CD4-positive, alpha-beta T cell treated with Interleukin-2 at 100 ng/mL for 4 hours (primary cell): ENCODE results near the gene TSGA10IP.
A peak's percentile ranks its signal among the peaks of the same experiment; 100 is the strongest.

Experiments
- DNase-seq: peaks from one replicate; pipeline ENCODE4 v3.0.0-alpha.2; 2020; ENCODE audit warnings: low spot score

Gene TSGA10IP

DNA sequence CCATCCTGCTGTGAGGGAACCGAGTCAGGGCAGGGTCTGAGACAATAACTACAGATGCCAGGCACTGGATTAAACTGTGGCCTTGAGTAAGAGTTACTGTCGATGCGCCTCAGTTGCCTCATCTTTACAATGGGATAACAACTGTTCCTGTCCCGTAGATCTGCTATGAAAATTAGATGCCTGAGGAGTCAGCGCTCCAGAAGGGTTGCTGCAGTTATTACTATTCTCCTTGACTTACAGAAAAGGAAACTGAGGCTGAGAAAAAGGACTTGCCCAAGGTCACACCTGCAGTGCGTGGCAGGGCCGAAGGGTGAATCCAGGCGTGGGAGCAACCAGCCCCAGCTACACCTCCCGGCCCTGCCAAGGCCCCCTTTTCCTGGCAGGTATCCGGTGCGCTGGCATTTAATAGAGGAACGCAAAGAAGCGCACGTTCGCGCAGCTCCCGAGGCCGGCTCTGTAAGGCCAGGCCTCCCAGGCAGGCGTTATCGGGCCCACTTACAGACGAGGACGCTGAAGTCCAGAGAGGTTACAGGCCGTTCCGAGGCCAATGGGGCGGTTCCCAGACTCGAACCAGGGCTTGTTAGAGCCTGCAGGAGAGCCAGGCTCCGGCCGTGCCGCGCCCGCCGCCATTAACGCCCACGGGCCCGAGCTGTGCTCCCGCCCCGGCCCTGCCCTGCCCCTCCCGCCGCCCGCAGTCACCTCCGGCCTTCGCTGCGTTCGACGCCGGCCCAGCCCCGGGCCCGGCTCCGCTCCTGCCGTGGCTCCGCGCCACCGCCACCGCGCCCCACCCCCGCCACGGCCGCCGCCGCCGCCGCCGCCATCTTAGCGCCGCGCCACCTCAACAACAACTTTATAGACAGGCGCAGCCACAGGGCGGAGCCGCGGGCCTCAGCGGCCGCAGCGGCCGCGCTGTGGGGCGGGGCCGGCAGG lies 26.8 kb upstream of the TSGA10IP start, which contains the start of gene C11orf68:
Gene C11orf68, minus strand, starts transcription at position 852 of the 930 bp plus-strand sequence. Its CDS starts 31 bp downstream, at position 821.
- no peak for DNase-seq

DNA sequence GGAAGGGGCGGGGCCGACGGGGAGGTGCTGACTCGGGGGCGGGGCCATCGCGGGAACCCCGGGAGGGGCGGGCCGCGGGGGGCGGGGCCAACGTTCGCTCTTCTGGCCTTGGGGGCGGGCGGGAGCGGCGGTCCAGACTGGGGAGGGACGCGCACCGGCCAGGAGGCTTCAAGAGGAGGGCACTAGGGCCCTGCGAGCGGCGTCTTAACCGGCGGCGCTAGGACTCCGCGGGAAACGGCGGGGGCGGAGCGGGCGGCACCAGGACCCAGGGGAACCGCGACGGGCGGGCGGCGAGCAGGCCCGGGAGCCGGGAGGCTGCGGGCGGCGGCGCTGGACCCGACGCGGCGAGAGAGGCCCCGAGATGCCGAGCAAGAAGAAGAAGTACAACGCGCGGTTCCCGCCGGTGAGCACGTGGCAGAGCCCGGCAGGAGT lies 26.1 kb upstream of the TSGA10IP start, which contains the start of gene DRAP1:
Gene DRAP1, plus strand, starts transcription at position 286 of the 432 bp plus-strand sequence. Its CDS starts 76 bp downstream, at position 362.
- DNase-seq, result peak; percentile 98

DNA sequence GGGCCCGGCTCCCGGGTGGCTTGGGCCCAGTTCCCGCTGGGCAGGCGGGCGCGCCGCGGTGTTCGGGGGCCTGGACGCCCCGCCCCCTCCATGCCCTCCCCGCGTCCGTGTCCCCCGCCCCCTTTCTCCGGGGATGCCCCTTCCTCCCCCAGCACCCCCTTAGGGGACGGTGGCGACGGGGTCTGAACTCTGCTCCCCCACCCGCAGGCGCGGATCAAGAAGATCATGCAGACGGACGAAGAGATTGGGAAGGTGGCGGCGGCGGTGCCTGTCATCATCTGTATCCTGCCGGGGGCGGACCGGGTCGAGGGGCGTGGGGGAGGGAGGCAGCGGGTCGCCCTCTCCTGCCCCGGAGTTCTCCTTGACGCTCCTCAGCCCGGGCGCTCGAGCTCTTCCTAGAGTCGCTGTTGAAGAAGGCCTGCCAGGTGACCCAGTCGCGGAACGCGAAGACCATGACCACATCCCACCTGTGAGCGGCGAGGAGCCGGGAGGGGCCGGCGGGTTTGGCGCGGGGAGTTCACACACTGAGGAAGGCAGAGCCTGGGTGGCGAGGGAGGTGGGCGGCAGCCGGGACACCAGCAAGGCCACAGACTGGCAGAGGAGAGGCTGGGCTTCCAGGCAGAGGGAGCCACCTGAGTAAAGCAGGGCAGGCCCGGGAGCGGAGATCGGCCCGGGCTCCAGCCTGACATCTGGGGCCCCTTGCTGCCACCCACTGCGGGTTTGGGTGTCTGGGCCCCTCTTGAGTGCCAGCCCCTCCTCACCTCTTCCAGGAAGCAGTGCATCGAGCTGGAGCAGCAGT lies 25.5 kb upstream of the TSGA10IP start:
- DNase-seq, result peak; percentile 48

DNA sequence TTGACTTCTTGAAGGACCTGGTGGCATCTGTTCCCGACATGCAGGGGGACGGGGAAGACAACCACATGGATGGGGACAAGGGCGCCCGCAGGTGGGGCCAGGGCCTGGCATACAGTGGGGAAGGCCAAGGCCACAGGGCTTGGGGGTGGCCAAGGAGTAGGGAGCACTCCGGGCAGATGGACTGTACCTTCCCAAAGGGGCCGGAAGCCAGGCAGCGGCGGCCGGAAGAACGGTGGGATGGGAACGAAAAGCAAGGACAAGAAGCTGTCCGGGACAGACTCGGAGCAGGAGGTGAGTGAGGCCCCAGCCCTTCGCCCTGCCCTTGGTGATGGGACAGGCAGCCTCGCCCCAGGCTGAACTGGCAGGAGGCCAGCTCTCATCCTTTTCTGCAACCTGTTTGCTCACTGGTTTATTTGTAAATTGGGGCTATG lies 24.9 kb upstream of the TSGA10IP start:
- no peak for DNase-seq

DNA sequence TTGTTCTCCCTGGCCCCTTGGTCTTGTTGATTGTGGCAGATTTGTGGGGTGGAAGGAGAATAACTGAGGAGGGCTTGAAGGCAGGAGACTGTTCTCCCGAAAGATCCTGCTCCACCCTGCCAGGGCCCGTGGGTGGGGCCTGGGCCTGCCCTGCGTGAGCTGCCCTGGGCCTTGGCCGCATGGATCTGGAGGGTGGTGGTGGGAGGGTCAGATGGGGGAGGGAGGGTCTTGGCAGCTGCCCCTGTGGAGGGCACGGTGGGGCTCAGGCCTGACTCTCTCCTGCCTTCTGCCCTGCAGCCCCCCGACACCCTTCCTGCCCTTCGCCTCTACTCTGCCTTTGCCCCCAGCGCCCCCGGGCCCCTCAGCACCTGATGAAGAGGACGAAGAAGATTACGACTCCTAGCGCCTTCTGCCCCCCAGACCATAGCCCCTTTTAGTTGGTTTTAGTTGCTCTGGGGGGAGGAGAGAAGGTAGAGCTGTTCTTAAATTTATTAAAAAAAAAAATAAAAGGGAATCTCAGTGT lies 24.2 kb upstream of the TSGA10IP start:
- DNase-seq, result no peak

DNA sequence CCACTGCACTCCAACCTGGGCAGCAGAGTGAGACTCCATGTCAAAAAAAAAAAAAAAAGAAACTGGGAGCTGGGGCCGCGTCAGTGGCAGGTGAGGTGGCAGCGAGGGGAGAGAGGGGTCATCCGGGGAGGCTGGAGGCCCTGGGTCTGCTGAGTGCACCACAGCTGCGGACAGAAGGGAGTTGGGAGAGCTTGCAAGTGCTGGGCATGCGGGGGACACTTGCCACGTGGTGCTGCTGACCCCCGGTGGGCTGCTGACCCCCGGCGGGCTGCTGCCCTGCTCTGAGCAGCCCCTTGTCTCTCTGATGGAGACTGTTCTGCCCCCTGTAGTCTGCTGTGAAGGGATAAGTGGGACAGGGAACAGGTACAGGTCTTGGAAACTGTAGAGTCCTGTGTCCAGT lies 23.4 kb upstream of the TSGA10IP start:
- DNase-seq, result no peak

DNA sequence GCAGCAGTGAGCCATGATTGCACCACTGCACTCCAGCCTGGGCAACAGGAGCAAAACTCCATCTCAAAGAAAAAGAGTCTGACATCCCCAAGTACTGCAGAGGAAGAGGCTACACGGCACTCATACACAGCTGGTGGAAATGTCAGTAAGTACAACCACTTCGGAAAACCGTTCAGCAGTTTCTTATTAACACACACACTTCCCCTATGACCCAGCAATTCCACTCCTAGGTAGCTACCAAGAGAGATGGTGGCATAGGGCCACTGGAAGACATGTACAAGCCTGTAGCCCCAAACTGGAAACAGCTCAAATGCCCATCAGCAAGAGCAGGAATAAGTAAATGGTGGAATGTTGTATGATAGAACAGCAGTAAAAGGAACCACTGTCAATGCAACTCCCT lies 22.7 kb upstream of the TSGA10IP start:
- DNase-seq, result no peak

DNA sequence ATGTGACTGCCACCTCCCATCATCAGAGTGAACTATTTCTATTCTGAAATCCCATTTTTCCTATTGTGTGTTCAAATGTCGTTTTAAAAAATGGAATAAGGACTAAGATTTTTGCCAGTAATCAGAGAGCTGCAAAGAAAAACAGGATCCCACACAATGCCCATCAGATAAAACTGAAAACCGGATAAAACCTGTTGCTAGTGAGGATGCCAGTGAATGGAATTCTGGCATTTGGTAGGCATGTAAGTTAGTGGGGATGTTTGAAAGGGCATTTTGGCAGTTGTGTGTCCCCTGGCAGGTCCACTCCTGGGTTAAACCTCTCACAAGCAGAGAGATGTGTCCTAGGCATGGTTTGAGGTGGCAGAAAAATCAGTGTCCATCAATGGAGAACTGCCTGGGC lies 19.9 kb upstream of the TSGA10IP start:
- DNase-seq, result no peak

DNA sequence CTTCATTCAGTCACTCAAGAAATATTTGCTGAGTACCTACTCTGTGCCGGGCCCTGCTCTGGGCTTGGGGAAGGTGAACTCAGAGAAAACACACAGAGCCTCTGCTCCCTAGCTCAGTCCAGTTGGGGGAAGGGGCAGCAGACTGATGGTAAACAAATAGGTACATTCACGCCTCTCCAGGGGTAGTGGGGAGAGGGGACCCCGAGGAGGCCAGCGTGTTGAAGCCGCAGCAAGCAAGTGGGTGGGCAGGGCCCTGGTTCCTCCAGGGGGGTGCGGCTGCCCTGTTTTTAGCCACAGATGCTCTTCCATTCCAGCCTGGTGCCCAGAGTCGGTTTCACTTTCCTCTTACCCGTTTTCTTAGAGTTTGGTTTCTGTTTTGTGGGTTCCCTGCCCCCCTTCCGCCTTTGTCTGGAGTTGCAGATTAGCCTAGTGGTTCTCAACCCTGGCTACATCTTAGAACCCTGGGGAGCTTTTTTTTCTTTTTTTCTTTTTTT lies 17.3 kb upstream of the TSGA10IP start:
- DNase-seq, result peak; percentile 88

DNA sequence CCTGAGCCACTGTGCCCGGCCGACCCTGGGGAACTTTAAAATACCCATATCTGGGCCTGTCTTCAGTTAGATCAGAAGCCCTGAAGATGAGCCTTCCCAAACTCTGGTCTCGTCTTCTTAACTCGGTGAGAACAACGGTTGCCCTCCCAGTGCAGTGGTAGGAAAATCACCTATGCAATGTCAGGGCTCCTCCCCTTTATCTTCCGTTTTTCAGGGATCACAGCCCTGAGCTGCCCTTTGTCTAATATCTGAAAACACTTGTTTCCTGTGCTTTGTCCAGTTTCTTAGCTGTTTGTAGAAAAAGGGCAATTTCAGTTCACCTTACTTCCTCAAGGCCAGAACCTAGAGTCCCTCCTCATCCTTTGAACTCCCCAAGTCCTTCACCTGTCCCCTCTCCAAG lies 16.6 kb upstream of the TSGA10IP start:
- no peak for DNase-seq

DNA sequence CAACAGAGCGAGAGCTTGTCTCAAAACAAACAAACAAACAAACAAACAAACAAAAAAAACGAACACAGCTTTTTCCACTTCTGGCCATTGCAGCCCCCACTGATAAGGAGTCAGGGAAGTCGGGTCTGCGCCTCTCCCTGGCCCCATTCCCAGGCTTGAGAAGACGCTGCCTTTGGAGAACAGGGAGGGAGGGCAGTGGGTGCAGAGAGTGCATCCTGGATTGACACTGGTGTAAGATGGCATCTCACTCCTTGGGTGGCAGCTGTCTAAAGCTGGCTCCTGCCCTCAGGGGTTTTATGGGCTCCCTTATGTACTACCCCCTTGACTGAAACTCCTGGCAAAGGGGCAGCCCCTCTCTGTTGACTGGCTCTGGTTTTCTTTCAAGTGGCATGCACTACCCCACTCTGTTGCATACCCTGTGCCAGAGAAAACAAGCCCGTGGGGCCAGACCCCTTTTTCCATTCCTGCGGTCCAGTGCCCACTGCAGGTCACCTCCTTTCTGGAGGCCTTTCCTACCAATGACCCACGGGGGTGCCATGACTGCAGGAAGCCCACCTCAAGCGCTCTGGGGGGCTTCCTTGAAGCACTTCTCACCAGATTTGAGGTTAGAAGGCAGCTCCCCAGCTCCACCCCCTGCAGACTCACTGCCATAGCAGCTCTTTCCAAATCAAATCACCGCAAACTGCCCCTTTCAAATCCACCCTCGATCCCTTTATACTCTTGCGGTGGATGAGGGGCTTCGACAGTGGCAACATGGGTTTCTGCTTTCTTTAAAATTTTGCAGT lies 13.3 kb upstream of the TSGA10IP start:
- DNase-seq, result no peak

DNA sequence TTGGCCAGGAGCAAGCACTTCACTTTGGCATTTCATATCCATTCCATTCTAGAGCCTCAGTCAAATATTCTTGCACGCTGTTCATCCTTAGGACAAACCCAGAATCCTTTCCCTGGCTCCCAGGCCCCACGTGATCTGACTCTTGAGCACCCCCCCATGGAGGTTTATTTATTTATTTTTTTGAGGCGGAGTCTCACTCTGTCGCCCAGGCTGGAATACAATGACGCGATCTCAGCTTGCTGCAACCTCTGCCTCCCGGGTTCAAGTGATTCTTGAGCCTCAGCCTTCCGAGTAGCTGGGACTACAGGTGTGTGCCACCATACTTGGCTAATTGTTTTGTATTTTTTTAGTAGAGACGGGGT lies 12.7 kb upstream of the TSGA10IP start:
- DNase-seq, result no peak

DNA sequence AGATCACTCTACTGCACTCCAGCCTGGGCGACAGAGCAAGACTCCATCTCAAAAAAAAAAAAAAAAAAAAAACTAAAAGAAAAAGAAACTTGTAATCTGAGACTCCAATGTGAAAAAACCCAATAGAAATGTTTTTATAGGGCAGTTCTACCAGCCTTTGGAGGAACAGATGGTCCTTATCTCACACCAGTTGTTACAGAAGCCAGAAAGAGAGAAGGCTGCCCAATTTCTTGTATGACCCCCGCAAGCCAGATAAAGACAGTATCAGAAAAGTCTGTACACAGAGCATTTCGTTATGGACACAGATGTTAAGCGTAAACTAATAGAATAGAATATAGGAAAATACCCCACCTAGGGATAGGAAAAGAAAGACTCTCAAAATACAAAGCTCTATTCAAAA lies 11.3 kb upstream of the TSGA10IP start:
- no peak for DNase-seq

DNA sequence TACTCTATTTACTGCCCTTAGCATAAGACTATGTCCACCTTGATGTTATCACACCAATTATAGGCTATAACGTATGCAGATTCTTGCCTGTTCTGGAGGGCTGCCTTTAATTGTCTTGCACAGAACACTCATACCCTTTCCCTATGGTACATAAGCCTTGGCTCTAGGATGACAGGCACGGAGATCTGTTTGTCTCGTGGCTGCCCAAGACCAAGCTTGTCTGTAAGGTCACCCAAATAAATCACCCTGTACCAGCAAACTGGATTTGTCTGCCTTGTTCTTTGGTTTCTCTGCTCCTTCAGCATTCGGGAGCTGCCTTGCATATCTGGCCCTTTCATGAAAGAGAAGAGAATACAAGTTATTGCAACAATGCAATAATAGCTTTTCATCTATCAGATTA lies 7.5 kb upstream of the TSGA10IP start:
- no peak for DNase-seq

DNA sequence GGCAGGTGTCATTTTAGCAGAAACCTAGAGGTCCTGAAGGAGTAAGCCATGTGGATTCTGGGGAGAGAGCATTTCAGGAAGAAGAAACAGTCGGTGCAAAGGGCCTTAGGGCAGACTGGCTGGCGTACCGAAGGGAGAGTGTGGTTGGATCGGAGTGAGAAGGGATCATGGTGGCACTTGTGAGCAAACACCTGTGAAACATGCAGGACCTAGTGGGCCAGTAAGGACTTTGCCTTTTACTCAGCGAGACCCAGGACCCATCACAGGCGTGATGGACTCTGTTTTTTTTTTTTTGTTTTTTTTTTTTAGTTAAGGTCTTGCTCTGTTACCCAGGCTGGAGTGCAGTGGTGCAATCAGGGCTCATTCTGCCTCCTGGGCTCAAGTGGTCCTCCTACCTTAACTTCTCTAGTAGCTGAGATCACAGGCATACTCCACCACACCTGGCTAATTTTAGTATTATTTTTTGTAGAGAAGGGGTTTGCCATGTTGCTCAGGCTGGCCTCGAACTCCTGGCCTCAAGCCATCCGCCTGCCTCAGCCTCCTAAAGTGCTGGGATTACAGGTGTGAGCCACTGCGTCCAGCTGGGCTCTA lies 3.5 kb upstream of the TSGA10IP start:
- DNase-seq, result no peak

DNA sequence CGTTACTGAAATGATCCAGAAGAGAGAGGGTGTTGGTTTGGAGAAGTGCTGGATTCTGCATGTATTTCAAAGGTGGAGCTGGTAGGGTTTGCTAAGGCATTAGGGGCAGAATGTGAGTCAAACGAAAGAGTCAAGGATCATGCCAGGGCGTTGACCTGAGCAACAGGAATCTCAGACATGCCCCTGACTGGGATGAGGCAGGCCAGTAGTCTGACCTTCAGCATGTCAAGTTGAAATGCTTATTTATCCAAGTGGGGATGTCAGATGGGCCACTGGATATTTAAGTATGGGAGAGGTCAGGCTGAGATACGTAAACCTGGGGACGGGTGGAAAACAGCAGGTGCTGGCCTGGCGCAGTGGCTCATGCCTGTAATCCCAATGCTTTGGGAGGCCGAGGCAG lies 2.7 kb upstream of the TSGA10IP start:
- no peak for DNase-seq

DNA sequence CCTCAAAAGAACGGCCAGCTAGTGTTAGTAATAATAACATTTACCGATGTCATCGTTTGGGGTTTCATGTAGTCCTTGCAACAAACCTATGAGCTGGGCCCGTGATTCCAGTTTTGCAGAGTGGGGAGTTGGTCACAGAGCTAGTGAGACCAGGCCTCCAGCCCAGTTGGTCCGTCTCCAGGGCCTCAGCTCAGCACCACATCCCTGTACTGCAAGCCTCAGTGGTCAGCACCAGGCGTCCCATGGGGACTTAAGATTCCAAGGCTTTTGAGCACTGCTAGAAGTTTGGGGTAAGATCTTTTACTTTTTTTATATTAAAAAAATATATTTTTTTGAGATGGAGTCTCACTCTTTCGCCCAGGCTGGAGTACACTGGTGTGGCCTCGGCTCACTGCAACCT lies 1.1 kb upstream of the TSGA10IP start:
- DNase-seq, result no peak

DNA sequence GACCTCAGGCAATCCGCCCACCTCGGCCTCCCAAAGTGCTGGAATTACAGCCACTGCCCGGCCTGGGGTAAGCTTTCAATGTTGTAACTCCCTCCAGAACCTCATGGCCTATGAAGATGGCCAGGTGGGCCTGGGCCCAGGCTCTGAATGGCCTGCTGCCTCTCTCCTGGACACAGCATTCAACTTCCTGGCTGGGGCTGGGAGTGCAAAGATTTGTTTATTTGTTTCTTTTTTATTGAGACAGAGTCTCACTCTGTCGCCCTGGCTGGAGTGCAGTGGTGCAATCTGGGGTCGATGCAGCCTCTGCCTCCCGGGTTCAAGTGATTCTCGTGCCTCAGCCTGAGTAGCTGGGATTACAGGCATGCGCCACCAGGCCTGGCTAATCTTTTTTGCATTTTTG lies 513 bp upstream of the TSGA10IP start:
- DNase-seq, result no peak

DNA sequence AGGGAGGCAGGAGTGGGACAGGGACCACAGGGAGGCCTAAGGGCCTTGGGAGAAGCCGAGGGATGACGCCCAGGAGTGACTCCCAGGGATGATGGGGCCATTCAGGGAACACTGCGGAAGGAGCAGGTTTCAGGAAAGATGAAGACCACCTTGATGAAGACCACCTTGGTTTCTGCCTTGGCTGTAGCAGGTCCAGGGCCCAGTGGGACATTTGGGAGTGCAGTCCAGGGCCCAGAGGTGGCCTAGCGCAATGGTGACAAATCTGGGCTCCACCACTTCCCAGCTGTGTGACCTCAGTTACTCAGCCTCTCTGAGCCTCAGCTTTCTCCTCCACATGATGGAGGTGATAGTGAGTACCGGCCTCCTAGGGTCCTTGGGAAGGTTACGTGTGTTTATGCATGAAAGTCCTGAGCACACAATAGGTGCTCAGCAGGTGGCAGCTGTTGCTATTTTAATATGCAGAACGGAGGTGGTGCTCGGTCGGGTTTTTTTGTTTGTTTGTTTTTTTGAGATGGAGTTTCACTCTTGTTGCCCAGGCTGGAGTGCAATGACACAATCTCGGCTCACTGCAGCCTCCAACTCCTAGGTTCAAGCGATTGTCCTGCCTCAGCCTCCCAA lies 770 bp downstream of the TSGA10IP start:
- DNase-seq, result no peak

DNA sequence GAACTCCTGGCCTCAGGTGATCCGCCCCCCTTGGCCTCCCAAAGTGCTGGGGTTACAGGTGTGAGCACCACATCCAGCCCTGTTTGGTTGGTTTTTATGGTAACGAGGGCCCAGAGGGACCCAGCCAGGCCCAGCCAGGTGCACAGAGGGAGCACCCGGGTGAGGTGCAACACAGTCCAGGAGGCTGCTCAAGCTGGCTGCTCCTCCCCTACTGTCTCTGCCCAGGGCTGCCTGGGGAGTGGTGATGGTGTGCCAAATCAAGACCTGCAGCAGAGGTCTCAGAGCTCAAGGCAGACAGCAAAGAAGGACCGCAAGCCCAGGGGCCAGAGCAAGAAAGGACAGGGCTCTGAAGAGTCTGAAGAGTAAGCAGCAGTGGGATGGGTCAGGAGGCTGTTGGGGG lies 1.4 kb downstream of the TSGA10IP start:
- no peak for DNase-seq

DNA sequence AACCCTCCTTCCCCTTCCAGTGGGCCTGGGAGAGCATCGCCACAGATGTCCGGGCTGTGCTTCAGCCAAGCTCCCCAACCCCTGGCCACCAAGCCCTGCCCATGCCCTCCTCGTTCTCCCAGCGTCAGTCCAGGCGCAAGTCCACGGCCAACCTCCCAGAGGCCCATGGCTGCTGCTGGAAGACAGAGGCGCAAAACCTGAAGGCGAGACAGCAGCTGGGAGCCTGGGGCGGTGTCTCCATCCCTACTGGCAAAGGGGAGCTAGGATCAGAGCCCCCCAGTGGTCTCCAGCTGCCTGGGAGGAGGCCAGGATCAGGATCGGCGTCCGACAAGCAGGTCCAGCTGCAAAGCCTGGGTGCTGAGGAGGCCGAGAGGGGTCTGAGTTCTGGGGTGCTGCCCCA lies 1.9 kb downstream of the TSGA10IP start:
- DNase-seq, result no peak
